Cardiac muscle cell (in vitro differentiated cells and primary cell): Measurements from ENCODE around the gene UBR4. TPM values are rescaled to one million over a fixed set of nuclear protein-coding genes. Genes with fewer than 3 reads are reported as not detected.

Source experiments
- DNase-seq, 2 donors: peaks; one replicate each; pipeline versions ENCODE4 v3.0.0 to v3.0.0-alpha.2; 2010 to 2017; ENCODE audit warnings: low read depth in 1 of 2, low spot score in 1 of 2
- H3K27ac ChIP-seq: fragments of 200-600 bp; sonication (generic); 2 replicates; pipeline ENCODE4 v1.5.1; 2016
- H3K27me3 ChIP-seq: fragments of 200-600 bp; sonication (generic); 2 replicates; pipeline ENCODE4 v1.6.0; 2016; ENCODE audit warnings: control low read depth
- H3K36me3 ChIP-seq: fragments of 200-600 bp; sonication (generic); 2 replicates; pipeline ENCODE4 v1.5.1; 2016; ENCODE audit warnings: control low read depth
- H3K4me1 ChIP-seq: fragments of 200-600 bp; sonication (generic); 2 replicates; pipeline ENCODE4 v1.8.1; 2017; ENCODE audit warnings: low read depth, mild to moderate bottlenecking, mixed run types
- H3K4me3 ChIP-seq: fragments of 200-600 bp; sonication (generic); 2 replicates; pipeline ENCODE4 v1.5.1; 2016; ENCODE audit warnings: mild to moderate bottlenecking
- H3K9me3 ChIP-seq: fragments of 200-600 bp; sonication (generic); 2 replicates; pipeline ENCODE4 v1.5.1; 2017; ENCODE audit warnings: low read depth, mild to moderate bottlenecking, control low read depth
- polyA plus RNA-seq: library from polyadenylated mRNA; unstranded; fragments of >200 nt; fragmentation: Nextera tagmentation; extraction: Ambion mirVana; gene quantifications from 2 replicates; pipeline ENCODE4 v1.2.1, GENCODE V29; 2016
- total RNA-seq: library from RNA; depleted of rRNA; stranded (reverse); fragments of >200 nt; gene quantifications from 2 replicates; pipeline ENCODE4 v1.2.3, GENCODE V29; 2016
- TF ChIP-seq, protein P1 (sequence below): IDR thresholded peaks from 2 replicates; pipeline ENCODE4 v1.5.1; 2012; ENCODE audit warnings: low read depth, mild to moderate bottlenecking, low read length

UBR4 gene
- total and polyA plus RNA-seq, 2 experiments from 2014 or later: 76.4 to 206 TPM

- TF ChIP-seq, protein P1, sequence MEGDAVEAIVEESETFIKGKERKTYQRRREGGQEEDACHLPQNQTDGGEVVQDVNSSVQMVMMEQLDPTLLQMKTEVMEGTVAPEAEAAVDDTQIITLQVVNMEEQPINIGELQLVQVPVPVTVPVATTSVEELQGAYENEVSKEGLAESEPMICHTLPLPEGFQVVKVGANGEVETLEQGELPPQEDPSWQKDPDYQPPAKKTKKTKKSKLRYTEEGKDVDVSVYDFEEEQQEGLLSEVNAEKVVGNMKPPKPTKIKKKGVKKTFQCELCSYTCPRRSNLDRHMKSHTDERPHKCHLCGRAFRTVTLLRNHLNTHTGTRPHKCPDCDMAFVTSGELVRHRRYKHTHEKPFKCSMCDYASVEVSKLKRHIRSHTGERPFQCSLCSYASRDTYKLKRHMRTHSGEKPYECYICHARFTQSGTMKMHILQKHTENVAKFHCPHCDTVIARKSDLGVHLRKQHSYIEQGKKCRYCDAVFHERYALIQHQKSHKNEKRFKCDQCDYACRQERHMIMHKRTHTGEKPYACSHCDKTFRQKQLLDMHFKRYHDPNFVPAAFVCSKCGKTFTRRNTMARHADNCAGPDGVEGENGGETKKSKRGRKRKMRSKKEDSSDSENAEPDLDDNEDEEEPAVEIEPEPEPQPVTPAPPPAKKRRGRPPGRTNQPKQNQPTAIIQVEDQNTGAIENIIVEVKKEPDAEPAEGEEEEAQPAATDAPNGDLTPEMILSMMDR: no peak
- H3K4me3 ChIP-seq: no peak overlapping the region
- H3K36me3 ChIP-seq: no peaks in the 10 kb centered on the region
- no peak for DNase-seq
- no peak overlapping the region for H3K27ac ChIP-seq
- no peaks in the 10 kb centered on the region for H3K4me1 ChIP-seq
- H3K9me3 ChIP-seq: no peaks in the 10 kb centered on the region
- no peaks in the 10 kb centered on the region for H3K27me3 ChIP-seq
Measured at GRCh38 chr1:19063122-19063521, 146.9 kb downstream of the UBR4 start.

DNA sequence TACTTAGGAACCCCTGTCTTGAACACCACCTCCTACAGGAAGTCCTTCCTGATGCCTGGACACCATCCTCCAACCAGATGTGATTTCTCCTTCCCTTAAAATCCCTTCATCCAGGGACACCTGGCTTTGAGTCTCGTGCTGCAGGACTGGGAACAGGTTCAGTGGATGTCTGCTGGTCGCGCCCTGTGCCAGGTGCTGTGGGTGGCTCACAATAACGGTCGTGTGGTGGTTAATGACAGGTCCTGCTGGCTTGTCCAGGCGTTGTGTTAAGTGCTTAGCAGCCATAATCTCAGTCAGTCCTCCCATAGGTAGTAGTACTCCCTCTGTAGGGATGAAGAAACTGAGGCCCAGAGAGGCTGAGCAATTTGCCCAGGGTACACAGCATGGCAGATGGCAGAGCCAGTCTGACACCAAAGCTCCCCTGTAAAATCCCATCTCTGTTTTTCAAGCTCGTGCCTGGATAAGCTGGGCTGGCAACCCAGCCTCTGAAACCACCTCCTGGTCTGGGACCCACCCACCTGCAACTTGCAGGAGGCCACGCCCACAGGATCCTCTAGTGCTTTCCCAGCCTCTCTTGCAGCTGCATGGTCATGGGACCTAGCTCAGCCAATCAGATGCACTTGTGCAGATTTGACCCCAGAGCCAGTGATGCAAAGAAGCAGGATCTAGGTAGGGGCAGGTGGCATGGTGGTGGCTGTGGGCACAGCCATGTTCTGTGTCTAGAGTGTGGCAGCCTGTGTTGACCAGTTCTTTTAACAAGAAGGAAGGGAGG, 147.6 kb downstream of the UBR4 start:
- no peak for DNase-seq
- Histone ChIP-seq H3K4me1 (peaks cover 1% of the 10 kb centered on the region), H3K27me3 (no peaks in the 10 kb centered on the region), H3K27ac (no peak overlapping the region), H3K4me3 (no peak overlapping the region), H3K9me3 (no peaks in the 10 kb centered on the region), H3K36me3 (no peaks in the 10 kb centered on the region)
- TF ChIP-seq, protein P1: no peak

GRCh38 chr1:19061798-19062197, 148.3 kb downstream of the UBR4 start:
- Histone ChIP-seq H3K36me3 (no peaks in the 10 kb centered on the region), H3K4me1 (peaks cover 7% of the 10 kb centered on the region), H3K27me3 (no peaks in the 10 kb centered on the region), H3K27ac (no peak overlapping the region), H3K9me3 (no peaks in the 10 kb centered on the region), H3K4me3 (no peak overlapping the region)
- no peak for DNase-seq
- TF ChIP-seq, protein P1: no peak

DNA sequence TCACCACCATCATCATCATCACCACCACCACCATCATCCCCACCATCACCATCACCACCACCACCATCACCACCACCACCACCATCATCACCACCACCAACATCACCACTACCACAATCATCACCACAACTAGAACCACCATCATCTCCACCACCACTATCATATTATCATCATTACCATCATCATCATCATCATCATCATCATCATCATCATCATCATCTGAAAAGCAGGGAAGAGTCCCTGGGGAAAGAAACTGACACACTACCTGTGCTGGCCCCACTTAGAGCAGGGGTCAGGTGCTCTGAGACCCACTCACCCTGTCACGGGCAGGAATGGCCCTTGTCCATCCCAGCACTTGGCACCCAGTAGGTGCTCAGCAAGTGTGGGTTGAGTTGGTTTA, 148.7 kb downstream of the UBR4 start:
- TF ChIP-seq, protein P1: no peak
- peaks cover 7% of the 10 kb centered on the region for H3K4me1 ChIP-seq
- H3K9me3 ChIP-seq: no peaks in the 10 kb centered on the region
- H3K36me3 ChIP-seq: no peaks in the 10 kb centered on the region
- no peaks in the 10 kb centered on the region for H3K27me3 ChIP-seq
- H3K4me3 ChIP-seq: no peak overlapping the region
- DNase-seq: no peak
- no peak overlapping the region for H3K27ac ChIP-seq

DNA sequence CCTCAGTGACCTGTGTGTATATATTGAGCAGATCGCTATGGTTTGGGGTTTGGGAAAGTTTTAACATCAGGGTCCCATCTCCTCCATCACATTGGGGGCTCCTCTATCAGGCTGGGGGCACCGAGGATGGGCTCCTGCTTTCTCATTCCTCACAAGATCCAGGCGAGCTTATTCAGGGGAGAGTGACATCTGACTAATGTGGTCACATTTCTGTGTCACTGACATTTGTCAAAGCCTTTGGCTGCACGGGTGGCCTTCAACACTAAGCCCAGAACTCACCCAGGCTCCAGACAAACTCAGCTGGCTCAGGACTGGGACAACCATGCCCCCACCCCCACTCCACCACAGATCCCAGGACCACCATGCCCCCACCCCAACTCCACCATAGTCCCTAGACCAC, 150.3 kb downstream of the UBR4 start:
- no peaks in the 10 kb centered on the region for H3K27me3 ChIP-seq
- H3K4me3 ChIP-seq: no peak overlapping the region
- DNase-seq: no peak
- H3K36me3 ChIP-seq: no peaks in the 10 kb centered on the region
- TF ChIP-seq, protein P1: no peak
- no peak overlapping the region for H3K27ac ChIP-seq
- H3K4me1 ChIP-seq: peaks cover 7% of the 10 kb centered on the region
- no peaks in the 10 kb centered on the region for H3K9me3 ChIP-seq

GRCh38 chr1:19058476-19058797, 151.6 kb downstream of the UBR4 start:
- H3K36me3 ChIP-seq: no peaks in the 10 kb centered on the region
- H3K4me3 ChIP-seq: no peak overlapping the region
- H3K27ac ChIP-seq: no peak overlapping the region
- no peak for DNase-seq
- TF ChIP-seq, protein P1: no peak
- peaks cover 7% of the 10 kb centered on the region for H3K4me1 ChIP-seq
- H3K9me3 ChIP-seq: no peaks in the 10 kb centered on the region
- no peaks in the 10 kb centered on the region for H3K27me3 ChIP-seq
